Pons (tissue), 1 donor: ENCODE data around the gene BDH1.
"Not testable (repeated sequence)": the region's sequence is repeated elsewhere in the genome, so short reads cannot be mapped to it uniquely, and the experiment has no call there.

Experiments
- DNase-seq: peaks from one replicate; pipeline ENCODE4 v3.0.0-alpha.2; 2016; ENCODE audit warnings: low spot score

Gene BDH1

DNA sequence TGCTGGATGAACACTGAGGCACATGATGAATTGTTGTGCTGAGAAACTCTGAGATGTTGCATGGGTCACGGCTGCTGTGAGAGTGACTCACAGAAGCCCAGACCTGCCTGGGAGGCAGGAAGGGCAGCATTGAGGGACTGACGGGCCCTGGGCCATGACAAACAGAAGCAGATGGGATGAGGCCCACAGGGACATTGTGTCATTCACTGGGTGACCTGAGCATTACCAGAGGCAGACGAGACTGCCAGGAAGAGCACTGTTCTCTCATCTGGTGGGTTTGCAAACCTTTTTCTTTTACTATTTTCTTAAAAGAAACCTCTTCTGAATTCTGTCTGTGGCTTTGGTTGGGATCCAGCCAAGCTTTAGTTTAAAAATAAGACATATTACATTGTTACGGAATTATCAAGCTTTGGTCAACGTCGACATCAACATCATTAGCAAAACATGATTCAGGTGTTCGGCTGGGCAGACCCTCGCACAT, 67.8 kb downstream of the BDH1 start:
- DNase-seq = peak; percentile 46

DNA sequence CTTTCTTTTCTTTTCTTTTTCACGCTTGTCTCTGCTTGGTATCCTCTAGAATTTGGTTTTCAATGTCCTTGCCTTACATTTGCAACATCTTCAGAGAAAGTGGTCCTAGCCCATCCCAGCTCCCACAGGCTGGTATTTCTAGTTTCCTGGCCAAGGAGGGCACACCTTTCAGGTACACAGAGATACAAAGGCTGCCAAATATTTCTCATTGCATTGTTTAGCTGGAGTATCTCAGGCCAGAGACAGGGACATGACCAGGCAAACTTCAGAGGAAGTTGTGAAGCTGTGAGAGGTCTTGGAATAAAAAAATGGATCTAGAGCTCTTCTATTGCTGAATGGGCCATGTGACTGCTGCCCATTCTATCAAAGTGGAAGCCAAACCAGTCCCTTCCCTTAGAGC, 68.9 kb downstream of the BDH1 start:
- no peak for DNase-seq

DNA sequence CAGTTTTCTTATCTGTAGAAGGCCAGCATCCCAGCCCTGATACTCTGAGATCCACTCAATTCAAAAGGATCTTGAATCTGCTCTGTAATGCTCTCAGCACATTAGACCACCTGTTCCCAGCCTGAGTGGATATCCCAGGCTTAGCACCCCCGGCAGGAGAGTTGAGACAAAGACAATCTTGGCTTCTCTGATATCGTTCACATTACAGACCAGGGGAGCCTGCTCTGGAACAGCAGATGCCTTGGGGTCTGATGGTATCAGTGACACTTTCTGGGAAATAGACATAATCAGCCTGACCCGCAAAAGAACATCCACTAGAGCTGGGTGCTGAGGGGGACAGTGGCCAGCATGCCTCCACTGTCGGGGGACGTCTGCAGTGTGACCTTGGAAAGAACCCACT, 70.6 kb downstream of the BDH1 start:
- DNase-seq = no peak

DNA sequence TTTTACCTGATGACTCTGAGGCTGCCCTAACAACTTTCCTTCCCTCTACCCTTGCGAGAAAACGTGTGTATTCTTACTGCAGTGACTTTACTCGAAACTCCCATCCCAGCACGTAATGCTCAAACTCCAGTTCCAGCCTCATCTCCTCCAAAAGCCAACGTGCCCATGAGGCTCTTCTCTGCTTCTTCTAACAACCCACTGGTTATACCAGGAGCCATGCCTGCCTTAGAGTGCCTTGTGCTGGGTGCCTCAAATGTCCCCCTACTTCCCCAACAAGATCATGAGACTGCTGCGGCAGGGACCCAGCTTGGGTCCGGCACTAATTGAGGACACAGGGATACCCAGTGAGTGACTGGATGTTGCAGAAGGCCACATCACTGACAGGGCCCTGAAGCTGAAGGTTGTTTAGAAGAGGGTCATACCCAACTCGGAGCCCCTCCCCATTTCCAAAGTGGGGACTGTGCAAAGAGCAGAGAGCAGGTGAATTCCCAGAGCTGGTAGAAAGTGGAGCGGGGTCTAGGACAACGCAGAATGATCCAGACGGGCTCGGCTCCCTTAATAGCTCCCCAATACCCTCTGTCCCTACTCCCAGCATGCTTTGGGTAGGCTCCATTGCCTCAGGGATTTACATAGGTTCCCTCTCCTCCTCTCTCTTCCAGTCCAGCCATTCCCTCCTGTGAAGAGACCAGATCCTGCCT, 71.4 kb downstream of the BDH1 start:
- no peak for DNase-seq

DNA sequence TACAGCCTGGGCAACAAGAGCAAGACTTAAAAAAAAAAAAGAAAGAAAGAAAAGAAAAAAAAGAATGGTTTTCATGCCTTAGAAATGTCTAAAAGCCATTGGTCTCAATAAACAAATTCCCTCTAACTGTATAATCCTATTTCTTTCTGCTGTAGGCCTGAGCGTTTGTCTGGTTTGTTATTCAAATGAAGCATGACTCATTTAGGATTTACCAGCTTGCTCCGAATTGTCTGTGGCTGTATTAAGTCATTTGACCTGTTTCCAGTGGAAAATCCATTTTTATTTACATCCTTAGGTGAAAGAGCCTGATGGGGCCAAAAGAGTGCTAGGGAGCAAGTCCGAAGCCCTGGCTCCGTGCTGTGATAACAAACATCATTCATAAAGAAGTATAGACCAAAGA, 73.8 kb downstream of the BDH1 start:
- DNase-seq = no peak

DNA sequence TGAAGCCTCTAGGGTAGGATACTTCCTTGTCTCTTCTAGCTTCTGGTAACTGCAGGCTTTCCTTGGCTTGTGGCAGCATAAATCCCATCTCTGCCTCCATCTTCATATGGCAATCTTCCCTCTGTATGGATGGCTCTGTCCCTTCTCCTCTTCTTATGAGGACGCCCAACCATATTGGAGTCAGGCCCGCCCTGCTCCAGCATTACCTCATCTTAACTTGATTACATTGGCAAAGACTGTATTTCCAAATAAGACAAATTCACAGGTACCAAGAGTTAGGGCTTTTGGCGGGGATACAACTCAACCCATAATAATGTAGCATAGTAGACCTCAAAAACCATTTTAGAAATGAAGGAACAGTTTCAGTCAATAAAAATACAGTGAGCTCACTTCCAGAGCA, 75.4 kb downstream of the BDH1 start:
- DNase-seq = no peak

DNA sequence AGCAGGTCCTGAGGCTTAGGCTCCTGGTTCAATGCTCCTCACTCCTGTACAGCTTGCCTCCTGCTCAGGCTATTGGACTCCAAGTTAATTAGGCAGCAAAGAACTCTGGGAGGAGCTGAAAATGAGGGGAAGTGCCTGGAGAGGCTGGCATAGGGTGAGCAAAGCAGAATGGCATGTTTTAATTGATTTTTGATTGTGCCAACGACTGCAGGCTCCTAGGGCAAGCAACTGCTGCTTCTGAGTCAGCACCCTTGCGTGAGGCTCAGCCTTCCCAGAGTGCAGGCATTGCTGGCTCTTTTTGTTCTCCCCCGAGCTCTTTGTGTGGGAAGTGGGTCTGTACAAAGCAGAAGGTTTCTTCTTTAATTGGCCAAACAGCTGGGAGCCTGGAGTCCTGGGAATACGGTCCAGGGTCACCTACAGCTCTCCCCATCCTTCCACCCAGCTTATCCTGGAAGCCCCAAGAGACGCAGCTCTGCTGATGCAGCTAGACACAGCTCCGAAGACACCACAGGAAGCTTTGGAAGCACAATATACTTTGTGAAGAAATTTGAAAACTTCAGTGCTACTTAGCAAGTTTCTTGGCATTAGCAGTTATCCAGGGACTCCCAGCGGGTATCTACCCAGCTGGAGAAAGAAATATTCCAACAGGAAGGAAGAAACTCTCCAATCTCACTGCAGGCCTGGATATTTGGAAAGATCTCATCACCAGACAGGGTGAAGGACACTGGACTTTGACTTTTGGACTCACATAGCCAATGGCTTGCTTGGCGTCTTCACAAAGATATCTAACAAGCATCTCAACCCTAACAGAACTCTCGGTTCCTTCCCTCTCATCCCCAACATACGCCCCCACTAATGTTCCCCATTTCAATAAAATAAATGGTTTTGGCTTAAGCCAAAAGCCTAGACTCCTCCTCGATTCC, 76.8 kb downstream of the BDH1 start:
- no peak for DNase-seq

DNA sequence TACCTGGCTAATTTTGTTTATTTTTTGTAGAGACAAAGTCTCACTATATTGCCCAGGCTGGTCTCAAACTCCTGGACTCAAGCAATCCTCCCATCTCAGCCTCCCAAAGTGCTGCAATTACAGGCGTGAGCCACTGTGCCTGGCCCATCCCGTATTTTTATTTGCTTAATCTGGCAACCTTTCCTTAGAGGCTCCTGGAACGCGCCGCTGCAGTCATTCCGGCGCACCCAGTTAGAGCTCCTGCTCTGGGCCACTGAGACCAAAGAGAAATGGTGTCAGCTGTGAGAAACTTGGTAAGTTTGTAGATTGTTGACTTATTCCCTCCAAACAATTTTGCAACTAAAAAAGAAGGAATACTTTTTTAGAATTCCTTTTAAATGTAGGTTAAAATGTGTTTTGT, 78.0 kb downstream of the BDH1 start:
- not testable (repeated sequence) for DNase-seq

DNA sequence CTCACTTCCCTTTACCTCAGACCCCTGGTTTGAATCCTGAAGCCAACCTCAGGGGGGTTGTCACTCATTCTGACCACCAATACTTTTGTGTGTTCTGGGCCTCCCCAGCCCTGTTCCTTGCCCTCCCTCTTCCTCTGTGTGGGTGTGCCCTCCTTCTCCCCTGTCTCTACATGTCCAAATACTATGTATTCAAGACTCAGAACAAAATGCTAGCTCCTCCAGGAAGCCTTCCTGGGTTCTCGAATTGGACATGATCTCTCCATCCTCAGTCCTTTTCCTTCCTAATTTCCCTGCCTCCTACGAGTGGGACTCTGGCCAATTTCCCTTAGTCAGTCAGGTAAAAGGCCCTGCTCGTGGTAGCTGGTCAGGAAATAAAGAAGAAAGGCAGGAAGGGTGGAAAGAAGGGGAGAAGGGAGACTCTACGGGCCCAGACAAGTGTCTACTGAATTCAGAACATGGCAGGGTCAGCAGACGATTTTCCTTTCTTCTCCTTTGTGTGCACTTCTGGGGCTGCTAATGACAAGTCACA, 79.7 kb downstream of the BDH1 start:
- DNase-seq = no peak

DNA sequence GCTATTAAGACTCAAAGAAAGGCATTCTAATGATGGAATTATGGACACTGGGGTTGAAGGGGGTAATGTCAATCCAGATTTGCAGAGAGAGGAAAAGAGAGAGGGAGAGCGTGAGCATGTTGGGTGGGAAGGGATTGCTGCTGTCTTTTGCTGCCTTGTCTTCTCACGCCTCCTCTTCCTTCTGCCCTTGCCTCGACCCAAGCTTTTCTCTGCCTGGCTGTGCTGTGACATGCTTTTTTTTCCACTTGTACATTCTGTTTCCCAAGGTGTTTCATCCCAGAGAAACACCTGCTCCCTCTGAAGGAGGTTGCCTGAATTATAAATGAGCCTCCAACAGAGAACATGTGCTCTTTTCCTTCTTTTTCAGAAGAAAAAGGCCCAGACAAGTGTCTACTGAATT, 80.3 kb downstream of the BDH1 start:
- DNase-seq = peak; percentile 19

DNA sequence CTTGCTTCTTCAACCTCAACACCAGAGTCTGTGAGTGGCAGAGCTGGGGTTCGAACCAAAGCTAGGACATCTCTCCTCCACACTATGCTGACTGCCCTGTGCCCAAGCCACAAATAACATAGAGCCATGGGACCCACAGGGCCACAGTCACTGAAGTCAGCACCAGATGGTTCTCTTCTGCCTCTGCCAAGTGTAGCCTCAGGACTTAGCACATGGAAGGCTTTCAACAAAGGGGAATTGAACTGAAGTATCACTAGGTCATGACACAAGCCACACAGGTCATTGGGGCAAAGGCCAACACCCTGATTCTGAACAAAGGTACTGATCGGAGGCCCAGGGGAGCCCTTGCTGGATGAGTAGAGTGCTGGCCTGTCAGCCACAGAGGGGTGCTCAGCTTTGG, 83.6 kb downstream of the BDH1 start:
- peak; percentile 42 for DNase-seq

DNA sequence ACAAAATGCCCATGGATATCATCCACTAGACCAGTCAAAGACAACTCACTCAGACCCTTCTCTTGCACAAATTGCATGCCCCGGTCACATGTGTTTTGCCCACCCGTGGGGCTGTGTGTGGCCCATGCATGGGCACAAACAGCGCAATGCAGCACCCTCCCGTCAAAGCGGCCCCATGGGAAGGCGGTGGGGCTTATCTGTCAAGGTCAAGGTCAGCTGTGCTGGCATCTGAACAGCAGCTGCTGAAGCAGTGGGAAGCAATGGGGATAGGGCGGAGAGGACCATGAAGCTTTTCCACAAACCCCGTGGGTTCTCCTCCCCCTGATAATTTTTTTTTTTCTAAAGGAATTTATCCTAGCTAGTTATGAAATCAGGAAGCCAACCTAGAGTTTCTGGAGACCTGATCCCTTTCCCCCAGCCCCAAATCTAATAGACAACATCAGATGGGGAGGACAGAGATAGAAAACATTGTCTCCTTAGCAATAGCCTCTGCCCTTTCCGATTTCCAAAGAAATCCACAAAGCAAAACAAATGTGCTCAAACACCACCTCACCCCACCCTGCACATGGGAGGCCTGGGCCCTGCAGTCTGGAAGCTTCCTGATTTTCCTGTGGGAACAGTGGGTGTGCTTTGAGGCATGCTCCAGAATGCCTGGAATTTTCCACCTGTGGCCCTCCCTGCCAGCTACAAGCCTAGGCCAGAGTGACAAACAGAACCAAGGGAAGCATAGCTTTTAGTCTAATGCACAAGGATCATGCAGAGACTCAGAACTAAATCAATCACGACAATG, 84.4 kb downstream of the BDH1 start:
- DNase-seq = no peak

DNA sequence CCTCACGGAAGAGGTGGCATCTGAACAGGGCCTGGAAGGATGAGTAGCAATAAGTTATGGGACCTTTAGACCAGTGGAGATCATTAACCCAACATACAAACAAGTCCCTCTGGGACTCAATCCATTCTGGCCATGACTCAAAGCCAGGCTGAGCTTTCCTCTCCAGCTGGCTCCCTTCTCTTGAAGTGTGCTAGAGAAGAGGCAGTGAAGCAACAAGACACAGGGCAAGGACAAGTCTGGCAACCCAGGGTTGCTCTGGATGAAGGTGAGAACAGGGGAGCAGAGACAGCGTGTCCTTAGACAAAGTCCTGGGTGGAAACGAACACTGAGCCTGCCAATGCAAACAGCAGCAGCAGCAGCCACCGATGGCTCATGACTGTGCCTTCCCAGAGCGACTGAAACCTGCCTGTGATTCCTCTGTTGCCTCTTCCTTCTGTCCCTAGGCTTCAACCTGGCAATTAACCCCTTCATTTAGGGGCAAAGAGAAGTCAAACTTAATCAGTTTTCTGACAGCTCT, 86.8 kb downstream of the BDH1 start:
- DNase-seq = peak; percentile 29

DNA sequence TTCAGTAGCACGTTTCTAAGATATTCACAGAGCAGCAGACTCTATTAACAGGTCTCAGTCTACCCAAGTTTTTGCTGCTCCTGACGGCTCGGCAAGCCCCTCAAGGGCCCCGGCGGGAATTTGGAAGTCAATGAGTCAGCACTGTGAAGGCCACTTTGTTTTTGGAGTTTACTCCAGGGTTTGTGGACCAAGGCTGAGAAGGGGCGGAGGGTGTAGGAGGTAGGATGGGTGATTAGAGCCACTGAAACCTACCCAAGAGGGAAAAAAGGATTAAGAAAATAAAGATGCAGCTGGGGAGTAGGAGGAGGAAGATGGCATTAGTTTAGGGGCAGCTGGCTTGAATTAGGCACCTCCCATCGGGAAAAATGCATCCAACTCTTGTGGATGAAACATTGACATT, 87.6 kb downstream of the BDH1 start:
- no peak for DNase-seq

DNA sequence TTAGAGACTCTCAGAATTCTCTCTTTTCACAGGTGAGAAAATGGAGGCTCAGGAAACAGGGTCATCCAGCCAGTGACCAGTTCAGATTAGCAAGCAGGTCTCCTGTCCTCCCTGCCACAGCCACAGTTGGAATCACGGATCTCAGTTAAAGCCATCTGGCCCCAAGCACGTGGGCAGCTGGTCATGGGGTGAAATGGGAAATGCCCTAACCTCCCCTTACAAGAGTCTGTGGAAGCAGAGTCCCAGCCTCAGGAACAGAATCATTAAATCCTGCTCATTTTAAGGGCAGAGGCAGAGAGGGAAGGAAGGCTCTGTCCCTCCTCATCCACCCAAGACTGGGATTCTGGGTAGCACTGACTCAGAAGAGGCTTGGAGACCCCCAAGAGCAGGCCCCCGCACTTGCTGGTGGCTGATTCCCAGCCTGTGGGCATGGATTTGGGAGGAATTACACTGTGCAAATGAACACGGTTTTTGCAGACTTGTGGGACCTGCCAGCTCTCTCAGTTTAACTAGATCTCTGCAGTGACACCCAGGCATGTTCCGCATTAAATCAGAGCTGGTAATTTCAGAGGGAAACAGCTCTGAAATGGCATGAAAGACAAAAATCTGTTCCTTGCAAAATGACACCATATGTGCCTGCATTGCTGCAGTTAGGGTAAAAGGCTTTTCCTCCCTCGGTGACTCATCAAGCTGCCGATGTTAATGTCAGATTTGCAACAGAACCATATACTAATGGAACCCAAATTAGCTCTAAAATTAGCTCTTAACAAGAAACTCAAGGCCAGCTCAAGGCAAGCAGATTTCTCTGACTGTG, 89.0 kb downstream of the BDH1 start:
- DNase-seq = peak; percentile 25

DNA sequence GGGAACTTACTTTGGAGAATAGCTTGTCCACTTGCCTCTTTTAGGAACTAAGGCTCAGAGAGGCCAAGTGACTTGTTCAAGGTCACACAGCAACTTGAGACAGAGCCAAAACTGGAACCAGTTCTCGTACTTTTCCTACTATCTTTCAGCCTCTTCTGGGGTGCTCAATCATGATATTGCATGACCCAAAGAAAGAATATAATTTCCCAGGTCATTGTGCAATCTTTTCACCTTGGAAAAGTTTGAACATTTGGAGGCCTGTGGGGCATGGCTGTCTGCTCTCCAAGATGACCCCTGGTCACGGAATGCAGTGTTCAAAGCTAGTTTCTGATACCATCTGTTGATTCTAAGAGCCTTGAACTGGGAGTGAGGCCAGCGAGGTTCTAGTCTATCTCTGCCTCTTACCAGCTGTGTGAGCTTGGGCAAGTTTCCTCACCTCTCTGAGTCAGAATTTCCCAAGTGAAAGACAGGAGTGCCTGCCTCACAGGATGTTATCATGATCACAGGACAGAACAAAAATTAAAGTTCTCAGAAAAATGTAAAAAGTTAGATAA, 89.7 kb downstream of the BDH1 start:
- no peak for DNase-seq

DNA sequence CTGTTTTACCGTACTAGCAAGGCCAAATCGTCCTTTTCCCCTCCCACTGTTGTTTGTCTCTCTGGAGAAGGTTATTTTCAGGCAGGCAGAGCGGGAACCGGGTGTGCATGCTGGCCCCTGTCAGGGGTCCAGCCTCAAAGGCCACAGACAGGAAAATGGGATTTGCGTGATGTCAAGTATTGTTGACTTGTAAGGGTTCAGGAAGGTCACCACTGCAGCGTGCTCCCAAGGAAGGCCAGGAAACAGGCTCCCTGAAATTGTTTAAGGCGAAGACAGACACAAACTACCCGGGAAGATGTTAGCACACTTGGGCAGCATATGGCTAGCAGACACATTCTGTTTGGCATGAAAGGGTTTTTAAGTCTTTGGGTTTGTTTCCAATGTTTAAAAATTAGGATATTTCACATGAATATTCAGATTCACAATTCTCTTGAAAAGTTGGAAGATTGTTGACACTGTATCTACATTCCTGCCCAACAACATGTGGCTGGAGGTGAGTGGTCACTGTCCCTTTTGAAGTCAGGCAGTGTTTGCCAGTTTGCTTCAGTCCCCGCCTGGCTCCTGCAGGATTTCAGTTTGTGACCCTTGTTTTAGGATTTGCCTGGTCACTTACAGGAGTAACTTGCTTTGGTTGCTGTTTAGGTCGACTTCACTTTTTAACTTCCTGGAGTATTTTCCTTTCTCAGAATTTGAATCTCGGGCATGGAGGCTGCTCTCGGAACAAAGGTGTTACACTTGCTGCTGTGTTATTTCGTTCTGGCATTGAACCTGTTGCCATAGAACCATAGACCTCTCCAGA, 90.4 kb downstream of the BDH1 start:
- no peak for DNase-seq

DNA sequence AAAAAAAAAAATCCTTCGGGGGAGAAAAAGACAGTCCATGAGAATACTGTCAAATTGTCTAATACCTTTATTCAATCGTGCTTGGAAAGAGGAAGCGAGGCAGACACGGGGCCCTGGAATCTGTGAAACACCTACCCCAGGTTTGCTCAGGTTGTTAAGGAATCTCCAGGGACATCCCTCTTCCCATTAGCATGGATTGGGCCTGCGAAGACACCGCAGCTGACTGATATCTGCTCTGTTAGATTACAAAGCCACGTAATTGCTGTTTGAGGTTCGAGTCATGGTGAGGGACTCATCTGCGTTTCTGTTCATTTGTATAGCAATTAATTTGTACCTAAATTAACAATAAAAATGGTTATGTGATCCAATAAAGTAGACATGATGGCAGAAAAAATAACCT, 91.0 kb downstream of the BDH1 start:
- DNase-seq = no peak

DNA sequence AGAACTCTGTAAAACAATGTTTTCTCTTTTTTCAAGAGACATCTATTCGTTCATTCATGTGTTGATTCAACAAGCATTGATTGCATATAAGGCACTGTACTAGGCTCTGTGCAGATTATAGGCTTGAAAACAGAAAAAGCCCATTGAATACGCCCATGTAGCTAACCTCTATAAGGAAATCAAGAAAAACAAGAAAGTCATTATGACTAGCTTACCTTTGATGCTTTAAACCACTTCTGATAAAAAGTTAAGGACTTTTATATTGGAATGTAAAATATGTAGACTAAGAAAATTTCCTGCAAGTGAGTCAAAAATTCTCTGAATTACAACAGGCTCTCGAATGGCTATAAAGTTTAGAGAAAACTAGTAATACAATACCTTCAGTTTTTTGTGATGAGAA, 92.5 kb downstream of the BDH1 start:
- no peak for DNase-seq

DNA sequence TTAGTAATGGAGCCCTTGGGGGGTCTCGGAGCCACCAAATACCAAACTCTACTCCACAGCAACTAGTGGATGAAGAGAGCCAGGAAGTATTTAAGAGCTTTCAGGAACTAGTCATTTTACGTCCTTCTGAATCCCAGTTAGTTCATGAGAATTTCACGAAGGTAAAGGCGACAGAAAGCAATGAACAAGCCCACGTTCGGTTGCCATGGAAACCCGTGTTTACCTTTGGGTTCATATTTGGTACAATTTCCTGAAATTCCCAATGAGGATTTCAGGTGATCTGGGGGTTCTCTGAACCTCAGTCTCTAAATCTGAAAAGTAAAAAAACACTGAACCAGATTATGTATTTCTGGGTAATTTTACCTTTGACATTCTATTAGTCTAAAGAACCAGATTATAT, 93.0 kb downstream of the BDH1 start:
- no peak for DNase-seq
